Epithelial cell of prostate (primary cell): ENCODE data around the gene MCRS1.
"Not testable (repeated sequence)": the region's sequence is repeated elsewhere in the genome, so short reads cannot be mapped to it uniquely, and the experiment has no call there.

Source experiments
- DNase-seq: peaks from one replicate; pipeline ENCODE4 v3.0.0-alpha.2; 2011; ENCODE audit warnings: low read depth, low spot score
- H3K27ac ChIP-seq: fragments of 450-650 bp; 2 replicates; pipeline ENCODE4 v1.5.1; 2017; ENCODE audit warnings: mild to moderate bottlenecking

MCRS1 gene

GRCh38 chr12:49527361-49528130, 40.4 kb downstream of the MCRS1 start:
- no peak overlapping the region for H3K27ac ChIP-seq
- DNase-seq: no peak

- DNase-seq: no peak
- no peak overlapping the region for H3K27ac ChIP-seq
Observed at GRCh38 chr12:49525942-49526341, 42.0 kb downstream of the MCRS1 start.

DNA sequence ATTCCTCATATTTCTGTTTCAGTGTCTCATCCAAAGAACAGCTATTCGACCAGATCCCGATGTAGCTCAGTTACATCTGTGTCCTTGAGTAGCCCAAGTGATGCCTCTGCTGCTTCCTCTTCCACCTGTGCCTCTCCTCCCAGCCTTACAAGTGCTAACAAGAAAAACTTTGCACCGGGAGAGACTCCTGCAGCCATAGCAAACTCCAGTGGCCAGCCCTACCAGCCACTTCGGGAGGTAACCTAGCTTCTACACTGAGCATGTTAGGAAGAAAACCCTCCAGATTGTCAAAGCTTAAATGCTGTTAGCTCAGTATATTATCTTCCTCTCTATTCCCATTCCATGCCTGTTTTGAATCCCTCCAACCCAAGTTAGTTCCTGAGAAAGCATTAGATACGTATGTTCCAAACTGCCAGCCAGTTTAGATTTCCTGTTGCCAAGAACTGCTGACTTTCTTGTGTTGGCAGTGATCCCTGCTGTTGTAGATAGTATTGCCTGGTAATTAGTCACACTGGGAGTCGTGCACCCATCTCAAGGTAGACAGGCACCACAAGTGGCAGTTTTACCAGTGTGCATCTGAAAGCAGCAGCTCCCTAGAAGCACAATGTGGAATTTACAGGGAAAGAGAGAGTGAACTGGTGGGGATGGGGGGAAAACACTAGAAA, 43.1 kb downstream of the MCRS1 start:
- DNase-seq: no peak
- no peak overlapping the region for H3K27ac ChIP-seq

GRCh38 chr12:49521389-49521788, 46.6 kb downstream of the MCRS1 start:
- no peak overlapping the region for H3K27ac ChIP-seq
- no peak for DNase-seq

- H3K27ac ChIP-seq: no peak overlapping the region
- DNase-seq: no peak
Observed at GRCh38 chr12:49519574-49519936, 48.4 kb downstream of the MCRS1 start.

DNA sequence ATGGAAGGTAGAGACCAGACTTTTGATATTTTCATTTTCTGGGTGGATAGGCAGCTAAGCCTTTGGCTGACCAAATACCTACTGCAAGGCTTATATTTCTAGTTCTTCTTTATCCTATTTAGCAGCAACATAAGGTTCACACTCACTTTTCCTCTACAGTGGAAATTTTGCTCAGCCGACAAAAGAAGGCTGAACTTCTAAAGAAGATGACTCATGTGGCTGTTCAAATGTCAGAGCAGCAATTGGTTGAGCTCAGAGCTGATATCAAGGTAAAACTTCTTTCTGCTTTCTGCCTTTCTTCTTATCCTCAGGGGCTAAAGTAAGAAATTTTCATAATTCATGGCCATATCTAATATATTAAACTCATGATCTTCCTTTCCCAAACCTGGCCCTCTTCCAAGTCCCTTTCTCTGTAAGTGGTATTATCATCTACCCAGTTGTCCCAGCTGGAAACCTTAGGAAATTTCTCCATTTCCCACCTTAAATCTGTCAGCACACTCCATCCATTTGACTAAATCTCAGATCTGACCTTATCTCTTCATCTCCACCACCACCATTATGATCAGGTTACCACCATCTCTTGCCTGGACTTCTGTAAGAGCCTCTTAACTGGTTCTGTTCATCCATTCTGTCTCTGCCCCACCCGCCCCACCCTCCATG, 48.9 kb downstream of the MCRS1 start:
- H3K27ac ChIP-seq: no peak overlapping the region
- DNase-seq: no peak

GRCh38 chr12:49515266-49515665, 52.7 kb downstream of the MCRS1 start:
- peak overlapping the region; percentile 21 for H3K27ac ChIP-seq
- no peak for DNase-seq

- H3K27ac ChIP-seq: peak overlapping the region; percentile 3
- no peak for DNase-seq
Observed at GRCh38 chr12:49512546-49512945, 55.4 kb downstream of the MCRS1 start.

- peak overlapping the region; percentile 8 for H3K27ac ChIP-seq
Observed at GRCh38 chr12:49511410-49511809, 56.5 kb downstream of the MCRS1 start.

DNA sequence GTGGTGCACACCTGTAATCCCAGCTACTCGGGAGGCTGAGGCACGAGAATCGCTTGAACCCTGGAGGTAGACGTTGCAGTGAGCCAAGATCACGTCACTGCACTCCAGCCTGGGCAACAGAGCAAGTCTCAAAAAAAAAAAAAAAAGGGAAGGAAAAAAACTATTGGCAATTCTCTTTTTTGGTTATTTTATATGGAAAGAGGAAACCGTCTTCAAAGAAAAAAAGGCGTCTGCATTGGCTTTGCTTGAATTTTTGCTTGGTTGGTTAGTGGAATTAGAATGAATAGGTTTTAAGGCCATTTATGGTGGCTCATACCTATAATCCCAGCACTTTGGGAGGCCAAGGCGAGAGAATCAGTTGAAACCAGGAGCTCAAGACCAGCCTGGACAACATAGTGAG, 58.3 kb downstream of the MCRS1 start:
- not testable (repeated sequence) for DNase-seq, H3K27ac ChIP-seq

More at GRCh38 chr12:49511410-49511809, 56.5 kb downstream of the MCRS1 start:
- DNase-seq: no peak
